ENCODE measurements around the gene WWOX.

GRCh38 chr16:78920621-78921020 lies 821.2 kb downstream of the WWOX start:
- TF ChIP-seq EP300 (IDR thresholded peaks at IDR 0.05) (no peak), POLR2A (IDR thresholded peaks at IDR 0.05) (no peak), CTCF (IDR thresholded peaks at IDR 0.05) (no peak), POLR2AphosphoS5 (IDR thresholded peaks at IDR 0.05) (no peak)
